ENCODE measurements around the gene TTC31. TPM values are rescaled to one million over a fixed set of nuclear protein-coding genes. Genes with fewer than 3 reads are reported as not detected.
A peak's percentile ranks its signal among the peaks of the same experiment; 100 is the strongest.

Gene TTC31
- total RNA-seq, 1 experiment from 2014 or later: 38.3 TPM

GRCh38 chr2:74502720-74503505 is 20.0 kb downstream of the TTC31 start (continued):
- no peak for TF ChIP-seq AR (CRISPR knock-in tag; IDR thresholded peaks at IDR 0.05)
- no peak for TF ChIP-seq IRF2 (CRISPR knock-in tag; IDR thresholded peaks at IDR 0.05; ENCODE audit: borderline replicate concordance, low read depth)
- no peak for TF ChIP-seq SMAD4 (CRISPR knock-in tag; IDR thresholded peaks at IDR 0.05)
- no peak for TF ChIP-seq STAT6 (CRISPR knock-in tag; conservative IDR thresholded peaks at IDR 0.05; ENCODE audit: low read depth)
- TF ChIP-seq CREB1 (CRISPR knock-in tag; IDR thresholded peaks at IDR 0.05): no peak
- TF ChIP-seq ZNF317 (CRISPR knock-in tag; IDR thresholded peaks at IDR 0.05; ENCODE audit: borderline replicate concordance, low read depth): no peak

- ATAC-seq (no peak), DNase-seq (ENCODE audit: low spot score) (no peak)
- ChIA-PET POLR2A (interaction anchor here (1.0 to 1.8 kb wide), 5 partner anchors 21 to 64 kb away, joined by 3 to 13 read pairs (median 4); partner anchors contain the start of genes AUP1, CCDC142, HTRA2 and TTC31), CTCF (interaction anchor here (1.0 to 6.0 kb wide), 7 partner anchors 10 to 84 kb away, joined by 3 to 43 read pairs (median 4); partner anchors contain the start of genes CCDC142, TLX2 and TTC31)
- Mint-ChIP-seq H3K9me3 (no peaks in the 10 kb centered on the region), H3K4me3 (peak overlapping the region; percentile 81), H3K27ac (no peak overlapping the region), H3K4me1 (peaks cover 55% of the 10 kb centered on the region), H3K27me3 (ENCODE audit: low read depth) (peaks cover 92% of the 10 kb centered on the region), H3K36me3 (peaks cover 22% of the 10 kb centered on the region)
- TF ChIP-seq HMGA2 (CRISPR knock-in tag; IDR thresholded peaks at IDR 0.05) (no peak), FOXP1 (CRISPR knock-in tag; IDR thresholded peaks at IDR 0.05; ENCODE audit: borderline replicate concordance) (no peak)
- TF ChIP-seq, protein P1, sequence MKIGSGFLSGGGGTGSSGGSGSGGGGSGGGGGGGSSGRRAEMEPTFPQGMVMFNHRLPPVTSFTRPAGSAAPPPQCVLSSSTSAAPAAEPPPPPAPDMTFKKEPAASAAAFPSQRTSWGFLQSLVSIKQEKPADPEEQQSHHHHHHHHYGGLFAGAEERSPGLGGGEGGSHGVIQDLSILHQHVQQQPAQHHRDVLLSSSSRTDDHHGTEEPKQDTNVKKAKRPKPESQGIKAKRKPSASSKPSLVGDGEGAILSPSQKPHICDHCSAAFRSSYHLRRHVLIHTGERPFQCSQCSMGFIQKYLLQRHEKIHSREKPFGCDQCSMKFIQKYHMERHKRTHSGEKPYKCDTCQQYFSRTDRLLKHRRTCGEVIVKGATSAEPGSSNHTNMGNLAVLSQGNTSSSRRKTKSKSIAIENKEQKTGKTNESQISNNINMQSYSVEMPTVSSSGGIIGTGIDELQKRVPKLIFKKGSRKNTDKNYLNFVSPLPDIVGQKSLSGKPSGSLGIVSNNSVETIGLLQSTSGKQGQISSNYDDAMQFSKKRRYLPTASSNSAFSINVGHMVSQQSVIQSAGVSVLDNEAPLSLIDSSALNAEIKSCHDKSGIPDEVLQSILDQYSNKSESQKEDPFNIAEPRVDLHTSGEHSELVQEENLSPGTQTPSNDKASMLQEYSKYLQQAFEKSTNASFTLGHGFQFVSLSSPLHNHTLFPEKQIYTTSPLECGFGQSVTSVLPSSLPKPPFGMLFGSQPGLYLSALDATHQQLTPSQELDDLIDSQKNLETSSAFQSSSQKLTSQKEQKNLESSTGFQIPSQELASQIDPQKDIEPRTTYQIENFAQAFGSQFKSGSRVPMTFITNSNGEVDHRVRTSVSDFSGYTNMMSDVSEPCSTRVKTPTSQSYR (CRISPR knock-in tag; IDR thresholded peaks at IDR 0.05): no peak
- TF ChIP-seq, protein P2, sequence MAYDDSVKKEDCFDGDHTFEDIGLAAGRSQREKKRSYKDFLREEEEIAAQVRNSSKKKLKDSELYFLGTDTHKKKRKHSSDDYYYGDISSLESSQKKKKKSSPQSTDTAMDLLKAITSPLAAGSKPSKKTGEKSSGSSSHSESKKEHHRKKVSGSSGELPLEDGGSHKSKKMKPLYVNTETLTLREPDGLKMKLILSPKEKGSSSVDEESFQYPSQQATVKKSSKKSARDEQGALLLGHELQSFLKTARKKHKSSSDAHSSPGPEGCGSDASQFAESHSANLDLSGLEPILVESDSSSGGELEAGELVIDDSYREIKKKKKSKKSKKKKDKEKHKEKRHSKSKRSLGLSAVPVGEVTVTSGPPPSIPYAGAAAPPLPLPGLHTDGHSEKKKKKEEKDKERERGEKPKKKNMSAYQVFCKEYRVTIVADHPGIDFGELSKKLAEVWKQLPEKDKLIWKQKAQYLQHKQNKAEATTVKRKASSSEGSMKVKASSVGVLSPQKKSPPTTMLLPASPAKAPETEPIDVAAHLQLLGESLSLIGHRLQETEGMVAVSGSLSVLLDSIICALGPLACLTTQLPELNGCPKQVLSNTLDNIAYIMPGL (CRISPR knock-in tag; IDR thresholded peaks at IDR 0.05): peak; percentile 16; the same call in 1 of the 2 replicates
These were observed 20.9 kb downstream of the TTC31 start for GRCh38 chr2:74503506-74504475.
